MCF 10A (cell line): Measurements from ENCODE around the gene FSD1. TPM values are rescaled to one million over a fixed set of nuclear protein-coding genes. Genes with fewer than 3 reads are reported as not detected.

ENCODE experiments used
- BruUV-seq: library from RNA; stranded (reverse); fragments of 400-500 nt; replicated peaks from 2 replicates; lab custom pipeline; 2021; lab: Mats Ljungman, UMichigan
- CTCF ChIA-PET: fragments of 300-600 bp; sonication (Branson Sonifier 250); formaldehyde crosslinking; extraction: SDS; loops from one replicate; lab custom pipeline; 2021; ENCODE audit warnings: antibody characterized with exemption, inconsistent platforms; lab: Yijun Ruan, JAX
- POLR2A ChIA-PET: fragments of 300-600, 350-650 bp; sonication (Branson Sonifier 250); formaldehyde crosslinking; extraction: SDS; loops from one replicate; lab custom pipeline; 2020; ENCODE audit warnings: antibody characterized with exemption, inconsistent platforms; lab: Yijun Ruan, JAX
- DNase-seq: peaks from one replicate; pipeline ENCODE4 v3.0.0-alpha.2; 2018; ENCODE audit not compliant: unreplicated experiment
- H3K27ac Mint-ChIP-seq: one replicate; pipeline ENCODE4 v1.8.0; 2022; ENCODE audit warnings: mild to moderate bottlenecking, low read depth, mixed read lengths; ENCODE audit not compliant: unreplicated experiment
- H3K27me3 Mint-ChIP-seq: one replicate; pipeline ENCODE4 v1.8.0; 2022; ENCODE audit warnings: mixed read lengths; ENCODE audit not compliant: insufficient read depth, unreplicated experiment
- H3K36me3 Mint-ChIP-seq: one replicate; pipeline ENCODE4 v1.8.0; 2022; ENCODE audit warnings: mild to moderate bottlenecking, moderate library complexity, mixed read lengths; ENCODE audit not compliant: insufficient read depth, unreplicated experiment
- H3K4me1 Mint-ChIP-seq: one replicate; pipeline ENCODE4 v1.8.0; 2022; ENCODE audit warnings: mixed read lengths; ENCODE audit not compliant: insufficient read depth, unreplicated experiment
- H3K4me3 Mint-ChIP-seq: one replicate; pipeline ENCODE4 v1.8.0; 2022; ENCODE audit warnings: mild to moderate bottlenecking, moderate library complexity, mixed read lengths; ENCODE audit not compliant: unreplicated experiment
- H3K9me3 Mint-ChIP-seq: one replicate; pipeline ENCODE4 v1.8.0; 2022; ENCODE audit warnings: mixed read lengths; ENCODE audit not compliant: unreplicated experiment
- CTCF ChIP-seq: fragments of 200-600 bp; IDR thresholded peaks from one replicate; pipeline ENCODE4 v1.8.0; 2022; ENCODE audit warnings: antibody characterized with exemption, mild to moderate bottlenecking; ENCODE audit not compliant: unreplicated experiment
- intact Hi-C: fragments of 100-400 bp; cut with micrococcal nuclease; formaldehyde crosslinking; loops from 2 replicates; pipeline ENCODE4 v1.14.1; 2022
- total RNA-seq: library from RNA; stranded (reverse); gene quantifications from 2 replicates; pipeline ENCODE4 v1.2.3, GENCODE V29; 2022

The FSD1 gene
- total RNA-seq, 1 experiment from 2014 or later, result not detected

- no peak overlapping the region for H3K27ac Mint-ChIP-seq
- DNase-seq, result no peak
- H3K36me3 Mint-ChIP-seq, result no peaks in the 10 kb centered on the region
- no peaks in the 10 kb centered on the region for H3K27me3 Mint-ChIP-seq
- TF ChIP-seq CTCF, result no peak
- BruUV-seq, result no TSS peak
- H3K4me1 Mint-ChIP-seq, result no peaks in the 10 kb centered on the region
- peaks cover 12% of the 10 kb centered on the region for H3K9me3 Mint-ChIP-seq
- intact Hi-C loops, result no loop called here
- CTCF ChIA-PET, result no interaction called here
- H3K4me3 Mint-ChIP-seq, result no peak overlapping the region
- POLR2A ChIA-PET, result interaction anchor here (0.6 kb wide), 1 partner anchor 227 kb away, joined by 4 read pairs; no protein-coding TSS in a partner anchor
These were observed 19.3 kb downstream of the FSD1 start for GRCh38 chr19:4323692-4324091.

- ChIA-PET POLR2A (no interaction called here), CTCF (interaction anchor here (0.9 kb wide), 1 partner anchor 12 kb away, joined by 3 read pairs; no protein-coding TSS in a partner anchor)
- intact Hi-C loops, result no loop called here
- Mint-ChIP-seq H3K27me3 (no peaks in the 10 kb centered on the region), H3K4me1 (no peaks in the 10 kb centered on the region), H3K9me3 (peaks cover 11% of the 10 kb centered on the region), H3K4me3 (no peak overlapping the region), H3K27ac (no peak overlapping the region), H3K36me3 (no peaks in the 10 kb centered on the region)
- DNase-seq, result no peak
- BruUV-seq, result no TSS peak
- TF ChIP-seq CTCF, result no peak
These were observed 19.8 kb downstream of the FSD1 start for GRCh38 chr19:4324228-4324627.

- Mint-ChIP-seq H3K4me1 (no peaks in the 10 kb centered on the region), H3K27me3 (no peaks in the 10 kb centered on the region), H3K9me3 (no peaks in the 10 kb centered on the region), H3K4me3 (no peak overlapping the region), H3K27ac (no peak overlapping the region), H3K36me3 (no peaks in the 10 kb centered on the region)
- intact Hi-C loops, result no loop called here
- no peak for TF ChIP-seq CTCF
- no TSS peak for BruUV-seq
- POLR2A ChIA-PET, result no interaction called here
- CTCF ChIA-PET, result interaction anchor here (0.7 kb wide), 1 partner anchor 14 kb away, joined by 3 read pairs; no protein-coding TSS in a partner anchor
- no peak for DNase-seq
These were observed 21.9 kb downstream of the FSD1 start for GRCh38 chr19:4326215-4326836.

GRCh38 chr19:4326837-4327251, 22.4 kb downstream of the FSD1 start:
- intact Hi-C loops, result no loop called here
- no peak overlapping the region for H3K4me3 Mint-ChIP-seq
- ChIA-PET CTCF (interaction anchor here (0.7 kb wide), 1 partner anchor 13 kb away, joined by 3 read pairs; no protein-coding TSS in a partner anchor), POLR2A (no interaction called here)
- no peak for TF ChIP-seq CTCF
- H3K9me3 Mint-ChIP-seq, result no peaks in the 10 kb centered on the region
- no peak overlapping the region for H3K27ac Mint-ChIP-seq
- no peaks in the 10 kb centered on the region for H3K36me3 Mint-ChIP-seq
- no peak for DNase-seq
- no TSS peak for BruUV-seq
- H3K4me1 Mint-ChIP-seq, result no peaks in the 10 kb centered on the region
- H3K27me3 Mint-ChIP-seq, result no peaks in the 10 kb centered on the region
